MM.1S (cell line): ENCODE data around the gene CLEC1A.

ENCODE experiments used
- CTCF ChIP-seq: fragments of 300-600 bp; sonication (generic); IDR thresholded peaks from 2 replicates; pipeline ENCODE4 v1.5.1; 2016; ENCODE audit warnings: antibody characterized with exemption, low read length, mixed read lengths
- EZH2 ChIP-seq: fragments of 300-600 bp; sonication (generic); optimal IDR thresholded peaks from 2 replicates; pipeline ENCODE3; 2017; ENCODE audit warnings: low read depth, mild to moderate bottlenecking, antibody characterized with exemption, low read length, mixed read lengths
- EZH2phosphoT487 ChIP-seq: fragments of 300-600 bp; sonication (generic); IDR thresholded peaks from 2 replicates; pipeline ENCODE4 v1.6.1; 2018; ENCODE audit warnings: antibody characterized with exemption, low read length

- TF ChIP-seq CTCF (no peak), EZH2phosphoT487 (no peak), EZH2 (no peak)
Measured at GRCh38 chr12:10069099-10069498, 29.7 kb downstream of the CLEC1A start.
